EH (cell line): ENCODE results near the gene HIVEP2.
A peak's percentile ranks its signal among the peaks of the same experiment; 100 is the strongest.

Experiments
- DNase-seq: peaks from one replicate; pipeline ENCODE4 v3.0.0-alpha.2; 2015; ENCODE audit warnings: low read depth

HIVEP2 gene

DNA sequence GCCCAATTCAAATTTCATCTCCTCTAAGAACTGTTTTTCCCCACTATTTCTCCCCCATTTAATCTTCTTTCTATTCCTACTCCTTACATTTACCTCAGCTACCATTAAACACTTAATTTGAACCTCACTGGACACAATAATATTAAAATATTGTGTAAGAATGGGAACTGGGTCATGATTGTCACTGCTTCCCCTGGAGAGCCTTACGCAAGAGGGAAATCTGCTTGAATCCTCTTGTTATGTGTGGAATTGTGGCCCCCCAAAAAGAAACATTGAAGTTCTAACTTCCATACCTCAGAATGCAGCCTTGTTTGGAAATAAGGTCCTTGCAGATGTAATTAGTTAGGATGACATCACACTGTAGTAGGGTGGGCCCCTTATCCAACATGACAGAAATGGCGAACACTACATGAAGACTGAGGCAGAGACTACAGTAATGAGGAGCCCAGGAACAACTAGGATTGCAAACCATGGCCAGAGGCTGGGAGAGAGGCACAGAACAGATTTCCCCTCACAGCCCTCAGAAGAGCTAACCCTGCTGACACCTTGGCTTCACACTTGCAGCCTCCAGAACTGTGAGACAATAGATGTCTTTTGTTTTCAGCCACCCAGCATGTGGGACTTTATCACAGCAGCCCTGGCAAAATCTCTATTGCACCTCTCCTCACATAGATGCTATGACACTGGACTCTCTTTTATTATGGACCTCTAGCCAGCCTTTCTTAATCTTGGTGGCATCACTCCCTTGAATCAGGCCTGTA lies 29.9 kb downstream of the HIVEP2 start:
- DNase-seq, result no peak

DNA sequence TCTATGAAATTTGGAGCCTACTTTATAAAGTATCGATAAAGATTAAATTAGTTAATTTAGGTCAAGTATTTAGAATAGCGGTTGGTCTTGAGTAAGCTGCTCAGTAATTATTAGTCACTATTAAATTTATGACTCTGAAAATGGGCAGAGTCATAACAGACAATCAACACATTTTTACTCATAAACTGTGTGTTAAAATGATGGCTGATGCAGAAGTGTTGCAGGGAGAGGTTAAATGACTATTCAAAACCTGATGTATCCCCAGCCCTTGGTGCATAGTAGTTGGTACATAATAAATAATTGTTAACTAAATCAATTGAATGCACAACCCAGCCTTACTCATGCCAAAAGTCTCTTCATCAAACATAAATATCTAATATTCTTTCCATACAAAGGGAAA lies 30.6 kb downstream of the HIVEP2 start:
- no peak for DNase-seq

DNA sequence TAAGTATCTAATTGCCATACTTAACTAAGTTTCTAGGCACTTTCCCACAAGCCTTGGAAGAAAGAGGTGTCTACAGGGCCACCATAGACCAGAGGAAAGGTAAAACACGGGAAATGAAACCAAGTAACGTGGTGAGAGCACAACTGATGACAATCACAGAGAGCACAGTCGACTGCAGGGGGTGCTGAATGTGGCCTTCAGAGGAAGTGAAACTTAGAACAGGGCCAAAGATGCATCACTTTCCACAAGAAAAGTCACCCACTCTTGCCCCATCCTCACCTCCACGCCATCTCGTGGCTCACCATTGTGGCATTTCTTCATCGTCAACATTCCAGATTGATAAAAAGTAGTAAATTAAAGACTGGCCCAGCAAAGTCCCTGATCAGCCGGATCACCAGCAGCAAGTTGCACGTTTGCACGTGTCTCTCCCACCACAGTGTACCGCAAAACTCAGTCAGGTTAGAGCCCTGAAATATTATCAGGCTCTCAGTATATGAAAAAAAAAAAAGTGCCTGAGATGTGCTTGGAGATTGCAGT lies 31.4 kb downstream of the HIVEP2 start:
- DNase-seq, result no peak

DNA sequence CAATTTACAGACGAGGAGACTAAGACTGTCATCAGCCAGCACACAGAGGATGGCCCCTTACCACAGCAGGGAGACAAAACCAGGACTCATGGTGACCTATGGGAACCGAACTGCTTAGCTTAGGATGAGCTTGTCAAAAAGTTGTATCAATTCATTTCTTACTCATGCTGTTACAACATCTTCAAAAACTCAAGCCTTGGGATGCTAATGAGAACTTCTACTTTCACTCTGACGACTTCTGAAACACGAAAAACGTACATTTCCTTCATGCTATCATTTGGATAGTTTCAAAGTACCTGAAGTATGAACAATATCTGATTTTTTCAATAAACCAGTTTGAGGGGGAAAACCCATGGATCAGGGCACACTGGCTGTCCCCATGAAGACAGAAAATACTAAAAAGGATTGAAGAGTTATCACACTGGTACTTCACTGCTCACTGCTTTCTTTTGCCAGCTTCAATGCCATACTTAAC lies 31.9 kb downstream of the HIVEP2 start:
- DNase-seq, result no peak

DNA sequence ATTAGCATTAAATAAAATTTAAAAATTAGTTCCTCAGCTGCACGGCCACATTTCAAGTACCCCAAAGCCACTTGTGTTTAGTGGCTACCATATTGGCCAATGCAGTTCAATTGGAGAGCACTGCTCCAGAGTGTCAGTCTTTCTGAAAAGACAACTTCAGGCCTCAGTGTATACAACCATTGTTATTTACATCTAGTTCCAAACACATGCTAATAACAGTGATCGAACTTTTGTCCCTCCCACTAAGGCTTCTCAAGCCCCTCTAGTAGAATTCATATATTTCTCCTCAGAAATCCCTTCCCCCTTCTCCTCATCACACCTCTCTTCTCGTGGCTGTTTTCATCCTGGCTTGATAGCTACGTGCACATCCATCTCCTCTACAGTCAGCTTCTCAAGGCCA lies 32.9 kb downstream of the HIVEP2 start:
- DNase-seq, result no peak

DNA sequence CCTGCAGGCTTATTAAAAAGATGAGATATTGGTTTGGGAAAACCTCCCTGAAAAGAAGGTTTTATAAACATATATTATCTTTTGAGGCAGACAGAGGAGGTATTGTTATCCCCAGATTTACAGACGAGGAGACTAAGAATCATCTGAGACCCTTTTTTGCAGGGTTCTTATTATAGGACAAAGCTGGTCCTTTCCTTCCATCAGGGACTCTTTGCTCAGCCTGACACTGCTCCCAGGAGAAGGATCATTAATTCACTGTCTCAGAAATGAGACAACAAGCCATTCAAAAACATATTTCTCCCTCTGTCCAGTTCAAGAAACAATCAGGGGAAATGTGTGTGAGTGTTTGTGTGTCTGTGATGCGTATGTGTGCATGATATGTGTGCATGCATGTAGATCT lies 33.5 kb downstream of the HIVEP2 start:
- DNase-seq, result no peak

DNA sequence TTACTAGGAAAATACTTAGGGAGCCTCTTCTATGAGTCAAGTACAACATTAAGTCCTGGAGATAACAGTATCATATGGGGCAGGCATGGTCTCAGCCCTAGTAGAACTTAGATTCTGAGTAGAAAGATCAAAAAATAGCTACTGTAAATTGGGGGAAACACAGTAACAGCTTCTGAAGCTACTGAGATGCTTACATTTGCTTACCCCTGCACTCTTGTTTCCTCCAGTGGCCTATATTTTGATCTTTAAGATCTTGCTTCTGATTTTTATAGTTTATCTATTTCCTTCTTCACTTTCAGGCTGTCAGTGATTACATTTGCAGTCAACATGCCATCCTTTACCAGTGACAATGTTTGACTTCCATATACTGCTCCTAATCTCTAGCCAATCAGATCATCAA lies 35.3 kb downstream of the HIVEP2 start:
- peak; percentile 43 for DNase-seq

DNA sequence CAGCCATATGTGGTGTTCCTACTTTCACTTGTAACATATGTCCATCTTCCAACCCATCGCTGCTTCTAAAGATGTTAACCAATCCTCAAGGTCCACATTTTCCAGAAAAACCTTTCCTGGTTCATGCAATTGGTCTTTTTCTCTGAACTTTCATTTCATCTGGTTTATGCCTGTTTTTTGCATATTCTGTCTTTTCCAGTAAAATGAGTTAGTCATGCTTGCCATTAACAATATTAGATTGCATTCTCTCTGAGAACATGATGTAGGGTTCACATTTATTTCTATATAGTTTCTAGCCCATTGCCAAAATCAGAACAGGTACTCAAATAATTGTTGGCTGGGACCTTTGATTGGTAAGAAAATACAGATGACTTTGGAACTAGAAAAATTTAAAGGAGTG lies 36.7 kb downstream of the HIVEP2 start:
- no peak for DNase-seq

DNA sequence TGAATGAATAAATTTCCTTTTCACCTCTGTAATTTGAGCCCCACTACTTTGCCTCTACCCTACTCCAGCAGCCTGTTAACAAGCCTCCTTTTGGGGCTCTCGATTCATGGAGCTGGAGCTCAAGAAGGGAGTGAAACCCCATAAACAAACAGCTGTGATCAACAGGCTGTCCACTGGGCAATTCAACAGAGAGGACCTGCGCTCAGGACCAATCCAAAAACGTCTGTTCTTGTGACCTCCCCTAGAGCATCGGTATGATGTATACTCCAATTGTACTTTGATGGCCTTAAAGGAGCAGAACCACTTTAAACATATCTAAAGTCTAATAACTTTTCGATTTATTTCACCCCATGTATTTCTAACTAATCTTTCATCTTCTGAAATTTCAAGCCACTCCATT lies 37.4 kb downstream of the HIVEP2 start:
- no peak for DNase-seq

DNA sequence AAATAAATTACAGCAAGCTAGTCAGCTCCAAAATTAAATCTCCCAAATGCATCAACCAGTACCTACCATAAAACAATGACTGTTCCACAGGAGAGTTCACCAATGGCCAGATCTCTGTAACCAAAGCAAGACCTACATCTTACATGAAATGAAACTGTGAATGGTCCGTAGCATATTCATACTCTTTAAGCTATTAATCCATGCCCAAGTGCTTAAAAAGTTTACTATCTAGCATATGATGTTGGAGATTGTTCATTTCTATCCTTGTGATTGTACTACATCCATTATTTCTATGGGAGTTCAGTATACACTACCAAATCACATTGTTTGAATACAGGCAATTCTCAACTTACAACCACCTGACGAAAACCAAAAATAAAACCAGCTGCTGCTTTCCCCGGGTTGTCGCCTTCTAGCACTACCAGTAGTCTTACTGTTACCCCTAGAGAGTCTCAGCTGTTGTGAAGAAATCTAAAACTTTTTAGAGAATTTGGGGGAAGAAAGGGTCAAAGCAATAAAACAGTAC lies 38.0 kb downstream of the HIVEP2 start:
- DNase-seq, result no peak

DNA sequence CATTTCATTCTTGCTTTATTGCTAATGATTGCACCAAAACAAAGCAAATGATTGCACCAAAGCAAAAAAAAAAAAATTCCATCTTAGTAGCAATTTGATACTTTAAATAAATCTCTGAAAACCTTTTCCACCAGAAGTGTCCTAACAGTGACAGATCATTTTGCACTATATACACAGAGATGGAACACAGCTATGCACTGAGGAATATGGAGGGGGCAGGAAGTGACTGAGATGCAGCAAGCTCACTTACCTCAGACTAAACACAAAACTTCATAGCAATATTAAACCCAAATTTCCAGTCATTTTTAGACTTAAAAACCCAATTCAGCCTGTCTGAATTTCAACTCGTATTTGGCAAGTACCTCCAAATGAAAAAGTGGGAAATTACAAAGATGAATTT lies 41.2 kb downstream of the HIVEP2 start:
- peak; percentile 57 for DNase-seq

DNA sequence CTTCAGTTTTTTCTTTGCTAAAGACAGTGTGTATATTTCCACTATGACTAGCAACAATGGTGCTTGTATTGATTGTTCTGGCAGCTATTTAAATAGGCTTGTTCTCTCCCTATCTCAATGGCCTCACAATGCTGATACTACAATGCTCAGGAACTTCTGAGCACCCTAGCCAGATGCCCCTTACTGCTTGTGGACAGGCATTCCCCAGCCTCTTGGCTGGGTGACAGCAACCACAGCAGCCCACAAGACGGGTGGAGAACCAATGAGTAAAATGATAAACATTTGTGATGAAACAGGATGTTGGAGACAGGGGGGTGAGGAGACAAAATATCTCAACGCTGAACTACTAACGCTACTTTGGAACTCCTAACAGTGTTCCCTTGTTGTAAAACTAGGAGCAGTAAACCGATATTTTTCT lies 42.3 kb downstream of the HIVEP2 start:
- peak; percentile 99 for DNase-seq

DNA sequence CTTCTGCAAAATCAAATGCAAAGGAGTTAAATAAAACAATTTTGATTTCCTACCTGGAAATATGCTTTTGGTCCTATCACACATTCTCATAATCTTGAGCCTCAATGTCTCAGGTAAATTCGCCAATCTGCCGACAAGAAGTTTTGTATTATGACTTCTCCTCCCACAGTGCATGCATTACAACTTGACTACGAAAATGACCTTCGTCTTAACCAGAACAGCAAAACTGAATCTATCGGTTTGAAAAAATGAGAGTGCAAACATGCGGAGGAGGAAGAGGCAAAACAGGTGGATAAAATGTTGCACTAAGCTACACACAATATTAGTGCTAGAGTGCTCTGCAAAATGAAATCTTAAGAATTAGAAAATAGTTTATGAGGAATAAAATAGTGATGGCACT lies 43.4 kb downstream of the HIVEP2 start:
- no peak for DNase-seq

DNA sequence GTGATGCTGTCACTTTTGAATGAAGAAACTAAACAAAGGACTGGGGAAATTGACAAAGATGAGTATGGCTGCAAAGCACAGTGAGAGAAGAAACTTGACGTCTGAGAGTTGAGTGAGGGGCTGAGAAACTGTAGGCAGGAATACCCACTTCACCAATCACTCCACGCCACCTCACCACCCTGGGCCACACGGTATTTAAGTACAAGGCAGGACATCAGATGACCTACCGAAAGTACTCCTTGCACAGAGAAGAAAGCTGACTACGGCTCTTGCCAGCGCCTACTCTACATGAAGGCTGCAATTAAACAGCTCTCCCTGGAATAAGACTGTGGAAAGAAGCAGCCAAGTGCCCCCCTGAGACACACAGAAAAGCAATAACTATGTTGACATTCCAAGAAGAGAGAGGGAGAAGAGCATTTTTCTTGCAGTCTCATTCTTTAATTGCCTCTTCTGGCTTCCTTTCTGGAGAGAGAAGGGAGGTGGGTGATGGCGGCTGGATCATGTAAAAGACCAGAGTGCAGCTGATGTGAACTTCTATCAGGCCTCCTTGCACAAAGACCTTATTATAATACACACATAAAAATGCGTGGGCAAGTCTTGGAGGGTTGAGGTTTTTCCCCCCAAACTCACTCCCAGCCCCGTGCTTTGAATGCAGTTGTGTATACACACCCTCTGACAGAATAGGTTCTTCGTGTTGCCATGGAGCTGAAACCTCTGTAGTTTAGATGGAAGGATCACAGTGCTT lies 44.6 kb downstream of the HIVEP2 start:
- DNase-seq, result peak; percentile 46

DNA sequence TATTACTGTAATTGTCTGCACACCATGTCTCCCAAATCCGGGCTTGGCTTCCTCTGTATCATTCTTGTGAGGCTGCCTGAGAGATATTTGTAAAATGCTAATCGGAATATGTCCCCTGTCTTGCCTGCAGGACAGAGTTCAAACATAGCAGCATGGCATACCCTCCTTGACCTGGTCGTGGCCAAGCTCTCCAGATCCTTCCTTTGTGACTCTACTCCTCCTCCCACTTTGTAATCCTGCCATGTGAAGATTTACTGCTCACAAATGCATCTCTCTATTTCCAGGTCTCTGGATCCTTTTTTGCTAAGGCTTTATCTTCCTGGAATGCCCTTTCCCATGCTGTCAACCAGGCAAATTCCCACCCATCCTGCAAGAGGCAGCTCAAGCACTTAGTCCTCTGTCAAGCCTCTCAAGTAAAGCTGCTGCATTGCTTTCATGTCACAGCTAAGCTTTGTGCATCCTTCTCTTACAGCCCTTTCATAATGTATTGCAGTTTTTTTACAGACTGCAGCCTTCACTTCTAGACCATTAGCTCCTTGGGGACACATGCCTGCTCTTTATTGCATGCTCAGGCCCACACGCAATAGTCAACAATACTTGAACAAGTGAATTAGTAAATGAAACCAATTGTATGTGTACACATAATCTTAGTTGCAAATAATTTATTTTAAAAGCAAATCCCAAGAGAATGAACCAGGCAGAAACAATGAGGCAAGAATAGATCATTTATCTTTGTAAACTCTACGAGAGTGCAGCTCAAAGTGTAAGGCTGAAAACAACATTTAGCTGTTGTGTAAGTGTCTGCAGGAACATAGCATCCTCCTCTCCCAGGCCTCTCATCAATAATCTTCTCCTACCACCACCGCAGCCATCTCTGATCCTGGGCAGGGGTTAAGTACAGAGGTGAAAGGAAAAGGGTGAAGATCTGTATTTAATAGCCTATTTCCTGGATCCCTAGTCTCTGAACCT lies 45.8 kb downstream of the HIVEP2 start:
- no peak for DNase-seq

DNA sequence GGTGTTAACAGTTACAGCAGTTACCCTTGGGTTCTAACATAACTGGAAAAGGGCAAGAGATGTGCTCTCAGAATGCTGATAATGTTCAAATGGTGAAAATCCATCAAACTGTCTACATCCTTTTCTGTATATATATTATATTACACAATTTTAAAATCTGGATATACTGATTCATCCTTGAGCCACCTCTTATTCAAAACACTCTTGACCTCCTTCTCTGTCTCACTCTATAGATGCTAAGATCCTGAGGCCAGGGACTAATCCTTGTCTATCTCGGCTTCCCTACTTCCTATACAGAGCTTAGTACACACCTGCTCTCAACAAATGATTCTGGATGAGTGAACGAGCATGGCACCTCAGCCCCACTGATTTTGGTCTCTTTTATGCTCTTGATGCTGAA lies 47.3 kb downstream of the HIVEP2 start:
- no peak for DNase-seq

DNA sequence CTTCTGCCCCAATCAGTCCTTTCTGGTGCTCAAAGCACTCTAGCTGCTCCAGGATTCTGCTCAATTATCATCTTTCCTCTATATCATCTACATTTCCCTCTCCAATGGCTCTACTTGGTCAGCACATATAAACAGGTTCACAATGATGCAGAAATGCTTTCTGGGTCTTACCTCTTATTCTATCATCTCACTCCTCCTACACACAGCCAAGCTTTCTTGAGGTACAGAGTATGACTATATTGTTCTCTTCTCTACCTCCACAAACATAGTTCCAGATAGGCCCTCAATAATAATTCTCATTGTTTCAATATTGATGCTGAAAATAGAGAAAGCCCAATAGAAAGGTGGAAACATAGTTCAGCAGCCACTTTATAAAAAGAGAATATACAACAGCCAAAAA lies 48.2 kb downstream of the HIVEP2 start:
- no peak for DNase-seq

DNA sequence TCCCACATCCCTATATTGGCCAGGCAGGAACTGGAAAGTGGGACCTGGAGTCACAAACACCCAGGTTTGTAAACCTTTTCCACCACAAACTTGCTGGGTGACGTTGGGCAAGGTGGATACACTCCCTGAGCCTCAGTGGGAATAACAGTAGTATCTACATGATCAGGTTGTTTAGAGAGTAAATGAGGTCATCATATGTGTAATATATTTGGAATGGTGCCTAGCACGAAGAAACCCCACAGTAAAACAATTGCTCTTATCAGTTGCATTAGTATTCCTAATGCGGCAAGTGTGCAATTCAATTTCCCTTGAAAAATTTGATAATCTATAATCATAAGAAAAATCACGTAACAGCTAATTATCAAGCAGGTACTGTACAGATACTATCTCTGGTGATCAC lies 51.9 kb downstream of the HIVEP2 start:
- DNase-seq, result peak; percentile 46

DNA sequence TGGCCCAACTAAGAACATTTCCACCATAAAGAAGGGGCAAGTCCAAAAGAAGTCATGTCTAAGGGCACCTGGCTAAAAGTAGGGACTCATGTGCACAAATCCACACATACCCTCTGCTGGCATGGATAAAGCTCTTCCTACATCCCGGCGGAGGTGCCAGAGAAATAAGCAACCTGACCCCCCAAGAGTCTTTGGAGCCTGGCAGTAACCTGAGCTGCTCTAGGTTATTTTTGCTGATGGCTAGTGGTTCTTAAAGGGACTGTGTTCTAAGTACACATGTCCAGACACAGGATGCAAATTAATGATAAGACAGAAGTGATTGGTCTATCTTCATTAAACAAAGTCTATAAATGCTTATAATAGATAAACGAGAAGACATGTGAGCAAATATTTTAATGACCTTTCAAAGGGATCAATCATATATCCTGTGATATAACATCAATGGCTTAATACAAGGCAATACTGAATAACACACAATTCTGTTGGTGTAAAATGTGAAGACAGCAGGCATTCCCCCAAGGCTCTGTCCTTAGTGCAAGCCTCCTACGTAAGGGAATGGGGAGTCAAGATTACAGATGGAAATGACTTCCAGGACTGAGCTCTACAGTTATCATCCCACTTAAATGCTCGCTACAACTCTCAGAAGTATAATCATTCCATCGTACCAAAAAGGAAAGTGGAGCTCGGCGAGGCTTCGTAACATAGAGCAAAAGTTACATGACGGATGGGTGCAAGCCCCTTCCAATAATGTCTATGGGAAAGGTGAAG lies 52.5 kb downstream of the HIVEP2 start:
- DNase-seq, result no peak

DNA sequence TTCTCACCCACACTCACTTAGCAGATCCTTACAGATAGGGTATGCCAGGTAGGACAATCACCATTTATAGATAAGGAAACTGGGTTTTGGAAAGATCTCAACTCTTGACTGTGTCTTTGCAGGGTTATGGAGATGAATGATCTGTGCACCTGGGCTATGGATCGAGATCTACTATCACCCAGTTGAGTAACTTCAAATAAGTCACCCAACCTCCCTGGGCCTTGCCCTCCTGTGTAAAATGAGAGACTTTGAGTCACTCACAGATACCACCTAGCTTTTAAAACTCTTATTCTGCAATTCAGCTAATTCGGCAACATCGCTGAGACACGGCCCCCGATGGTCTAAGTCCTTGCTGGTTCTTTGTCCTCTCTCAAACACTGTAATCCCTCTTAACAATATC lies 53.5 kb downstream of the HIVEP2 start:
- DNase-seq, result no peak

DNA sequence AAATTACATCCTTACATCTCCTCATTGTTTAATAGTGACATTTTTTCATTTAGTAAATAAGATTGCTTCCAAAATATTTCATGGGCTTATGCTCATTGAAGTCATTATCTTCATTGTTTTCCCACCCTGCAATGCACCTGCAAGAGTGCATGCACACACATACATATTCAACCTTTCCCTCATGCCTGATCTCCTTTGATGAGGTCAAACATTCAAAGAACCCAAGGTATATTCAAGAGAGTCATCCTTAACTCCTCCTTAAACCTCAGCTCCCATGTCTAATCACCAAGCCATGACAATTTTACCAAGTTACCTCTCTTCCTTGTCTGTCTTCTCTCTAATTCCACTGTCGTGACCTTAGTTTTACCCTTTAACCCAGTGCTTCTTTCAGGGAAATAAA lies 56.5 kb downstream of the HIVEP2 start:
- DNase-seq, result no peak
